Measurements from ENCODE around the gene PRDM15.

Gene PRDM15

DNA sequence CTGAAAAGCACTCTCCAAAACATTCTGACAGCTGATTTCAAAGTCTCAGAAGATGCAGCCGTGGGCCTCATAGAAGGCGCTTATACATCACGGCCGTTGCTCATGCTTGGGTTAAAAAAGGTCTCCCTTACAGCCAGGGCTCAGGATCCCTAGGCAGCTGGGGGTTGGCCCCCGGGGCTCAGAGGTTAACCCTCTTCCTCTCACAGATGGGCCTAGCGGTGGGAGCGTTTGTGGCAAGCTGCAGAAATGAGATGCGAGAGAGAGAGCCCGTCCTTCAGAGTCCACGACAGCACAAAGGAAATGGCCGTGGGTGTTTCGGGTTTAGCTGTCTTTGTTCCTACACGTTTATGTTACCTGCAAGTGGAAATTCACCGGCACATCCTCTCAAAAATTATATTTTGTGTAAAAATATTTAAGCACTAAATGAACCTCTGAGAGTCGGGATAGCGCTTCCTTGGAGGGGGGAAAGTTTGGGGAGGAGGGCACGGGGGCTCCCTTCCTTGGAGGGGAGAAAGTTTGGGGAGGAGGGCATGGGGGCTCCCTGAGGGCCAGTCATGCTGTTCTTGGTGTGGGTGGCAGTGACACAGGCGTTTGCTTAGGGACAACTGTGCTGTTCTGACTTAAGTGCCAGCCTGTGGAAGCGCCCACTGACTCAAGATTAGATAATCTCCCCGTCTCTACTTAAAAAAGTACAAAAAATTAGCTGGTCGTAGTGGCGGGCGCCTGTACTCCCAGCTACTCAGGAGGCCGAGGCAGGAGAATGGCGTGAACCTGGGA is 20.5 kb upstream of the PRDM15 start:
- peak; percentile 62 for DNase-seq
- Mint-ChIP-seq H3K27me3 (no peaks in the 10 kb centered on the region), H3K36me3 (ENCODE audit: low read depth) (peaks cover 19% of the 10 kb centered on the region), H3K27ac (peak overlapping the region; percentile 92), H3K4me1 (ENCODE audit: low read depth) (peaks cover 45% of the 10 kb centered on the region), H3K4me3 (peak overlapping the region; percentile 51), H3K9me3 (no peaks in the 10 kb centered on the region)

DNA sequence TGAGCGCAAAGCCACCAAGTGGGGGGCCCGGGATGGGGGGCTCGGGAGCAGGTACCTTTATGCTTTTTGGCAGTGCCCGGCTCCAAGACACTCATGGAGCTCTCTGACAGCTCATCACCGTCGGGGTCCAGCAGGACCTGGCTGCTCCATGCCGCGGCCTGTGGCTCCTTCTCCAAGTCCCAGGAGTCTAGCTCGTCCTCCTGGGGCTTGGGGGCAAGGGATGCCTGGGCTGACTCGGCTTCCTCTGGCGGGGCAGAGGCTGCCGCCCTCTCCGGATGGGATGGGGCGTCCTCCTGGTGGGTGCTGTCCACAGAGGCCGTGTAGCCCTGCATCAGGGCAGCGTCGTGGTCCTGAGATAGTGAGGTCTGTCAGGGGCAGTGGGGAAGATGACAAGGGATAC is 19.9 kb upstream of the PRDM15 start:
- H3K9me3 Mint-ChIP-seq, result no peaks in the 10 kb centered on the region
- peaks cover 45% of the 10 kb centered on the region for H3K4me1 Mint-ChIP-seq (ENCODE audit: low read depth)
- peaks cover 19% of the 10 kb centered on the region for H3K36me3 Mint-ChIP-seq (ENCODE audit: low read depth)
- no peak for DNase-seq
- H3K27me3 Mint-ChIP-seq, result no peaks in the 10 kb centered on the region
- H3K4me3 Mint-ChIP-seq, result no peak overlapping the region
- H3K27ac Mint-ChIP-seq, result peak overlapping the region; percentile 92

DNA sequence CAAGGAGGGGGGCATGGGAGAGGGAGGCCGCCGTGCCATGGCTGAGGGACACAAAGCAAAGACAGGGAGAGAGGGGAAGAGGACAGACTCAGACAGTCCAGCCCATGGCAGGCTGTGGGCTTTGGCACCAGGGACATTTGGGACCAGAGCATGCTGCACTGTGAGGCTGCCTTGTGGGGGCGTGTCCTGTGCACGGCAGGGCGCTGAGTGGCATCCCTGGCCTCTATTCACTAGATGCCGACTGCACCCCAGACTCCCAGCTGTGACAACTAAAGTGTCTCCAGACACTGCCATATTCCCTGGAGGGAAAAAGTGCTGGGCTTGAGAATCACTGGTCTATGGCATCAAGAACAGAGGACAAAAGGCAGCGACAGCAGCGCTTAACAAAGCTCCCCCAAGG is 18.6 kb upstream of the PRDM15 start:
- Mint-ChIP-seq H3K4me1 (ENCODE audit: low read depth) (peaks cover 45% of the 10 kb centered on the region), H3K36me3 (ENCODE audit: low read depth) (peaks cover 18% of the 10 kb centered on the region), H3K27ac (no peak overlapping the region), H3K4me3 (no peak overlapping the region), H3K9me3 (no peaks in the 10 kb centered on the region), H3K27me3 (no peaks in the 10 kb centered on the region)
- DNase-seq, result no peak

DNA sequence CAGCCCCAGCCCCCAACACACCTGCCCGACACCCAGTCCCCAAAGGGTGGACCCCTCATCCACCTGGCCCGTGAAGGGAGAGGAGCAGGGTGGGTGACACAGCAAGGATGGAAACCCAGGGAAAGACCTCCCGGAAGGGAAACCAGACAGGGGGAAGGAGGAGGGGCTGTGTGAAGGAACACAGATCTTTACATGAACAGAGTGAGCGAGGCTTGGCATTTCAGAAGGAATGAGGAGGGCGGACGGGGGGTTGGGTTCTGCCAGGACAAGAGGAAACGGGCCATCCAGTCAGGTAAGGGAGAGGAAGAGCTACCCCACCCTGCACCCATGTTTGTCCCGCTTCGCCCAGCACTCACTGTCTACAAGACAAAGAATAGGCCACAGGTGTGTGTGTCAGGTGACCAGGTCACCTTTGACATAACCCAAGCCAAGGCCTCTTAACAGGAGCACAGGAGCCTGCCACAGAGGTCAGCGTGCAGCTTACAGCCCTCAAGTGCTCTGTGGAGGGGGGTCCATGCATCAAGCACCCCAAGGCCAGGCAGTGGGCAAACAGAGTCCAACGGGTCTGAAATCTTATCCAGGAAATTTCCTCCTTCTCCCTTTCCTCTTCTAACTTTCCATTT is 18.0 kb upstream of the PRDM15 start:
- Mint-ChIP-seq H3K27me3 (no peaks in the 10 kb centered on the region), H3K36me3 (ENCODE audit: low read depth) (peaks cover 18% of the 10 kb centered on the region), H3K9me3 (no peaks in the 10 kb centered on the region), H3K27ac (no peak overlapping the region), H3K4me1 (ENCODE audit: low read depth) (peaks cover 45% of the 10 kb centered on the region), H3K4me3 (no peak overlapping the region)
- no peak for DNase-seq

DNA sequence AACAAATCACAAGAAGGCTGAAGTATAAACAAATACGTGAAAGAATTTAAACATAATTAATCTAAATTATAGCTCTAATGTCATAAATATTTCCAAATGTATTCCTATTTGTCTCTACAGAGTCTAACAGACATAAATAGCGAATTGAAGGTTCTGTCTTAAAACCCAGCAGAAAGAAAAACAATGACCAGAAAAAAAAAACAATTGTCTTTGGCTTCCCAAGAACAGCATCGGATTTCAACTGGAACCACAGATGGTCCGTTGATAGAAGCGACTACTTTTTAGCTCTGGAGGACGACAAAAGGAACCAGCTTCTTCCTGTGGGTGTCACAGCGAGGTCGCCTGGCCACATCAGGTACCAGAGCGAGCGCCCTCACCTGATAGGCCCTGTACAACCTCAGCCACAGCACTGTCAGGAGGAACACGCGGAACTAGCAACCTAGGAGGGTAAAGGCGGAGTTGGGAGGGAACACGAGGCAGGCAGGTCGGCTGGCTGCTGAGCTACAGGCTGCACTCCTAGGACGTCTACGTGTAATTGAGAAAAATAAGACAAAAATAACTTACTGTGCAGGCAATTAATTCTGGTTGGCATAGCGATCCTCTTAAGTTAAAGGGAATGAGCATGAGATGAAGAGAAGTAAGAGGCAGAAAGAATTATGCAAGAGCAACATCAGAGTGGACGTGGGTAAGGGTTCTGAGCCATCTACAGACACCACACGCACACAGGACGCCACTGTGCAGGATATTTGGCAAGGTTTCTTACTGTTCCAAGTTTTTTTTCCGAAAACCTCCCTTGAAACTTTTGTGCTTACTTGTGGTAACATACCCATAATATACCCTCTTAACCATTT is 16.7 kb upstream of the PRDM15 start:
- Mint-ChIP-seq H3K4me1 (ENCODE audit: low read depth) (peaks cover 35% of the 10 kb centered on the region), H3K9me3 (no peaks in the 10 kb centered on the region), H3K27me3 (no peaks in the 10 kb centered on the region), H3K27ac (peak overlapping the region; percentile 51), H3K36me3 (ENCODE audit: low read depth) (peaks cover 6% of the 10 kb centered on the region), H3K4me3 (no peak overlapping the region)
- peak; percentile 59 for DNase-seq

DNA sequence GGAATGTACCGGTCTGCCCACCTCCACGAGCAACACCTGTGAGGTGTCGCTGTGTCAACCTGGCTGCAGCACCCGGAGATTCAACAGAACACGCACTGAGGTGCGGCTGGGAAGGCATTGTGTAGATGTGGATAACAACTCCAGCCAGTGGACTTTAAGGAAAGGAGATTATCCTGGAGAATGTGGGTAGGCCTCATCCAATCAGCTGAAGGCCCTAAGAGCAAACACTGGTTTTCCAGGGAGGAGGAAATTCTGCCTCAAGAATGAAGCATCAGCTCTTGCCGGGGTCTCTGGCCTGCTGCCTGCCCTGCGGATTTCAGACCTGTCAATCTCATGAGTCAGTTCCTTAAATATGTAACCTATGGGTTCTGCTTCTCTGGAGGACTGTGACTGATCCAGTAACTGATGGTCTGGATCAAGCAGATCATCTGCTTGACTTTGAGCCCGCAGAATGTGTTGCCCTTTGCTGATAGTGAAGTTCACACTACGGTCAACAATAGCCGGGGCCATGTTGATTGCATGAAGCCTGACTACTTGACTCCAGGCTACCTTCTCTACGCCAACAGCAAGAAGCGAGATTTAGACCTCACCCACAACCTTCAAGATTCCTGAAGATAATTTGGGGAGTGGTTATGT is 15.9 kb upstream of the PRDM15 start:
- Mint-ChIP-seq H3K4me3 (no peak overlapping the region), H3K9me3 (no peaks in the 10 kb centered on the region), H3K27me3 (no peaks in the 10 kb centered on the region), H3K27ac (no peak overlapping the region), H3K4me1 (ENCODE audit: low read depth) (peaks cover 28% of the 10 kb centered on the region), H3K36me3 (ENCODE audit: low read depth) (peaks cover 4% of the 10 kb centered on the region)
- DNase-seq, result no peak

DNA sequence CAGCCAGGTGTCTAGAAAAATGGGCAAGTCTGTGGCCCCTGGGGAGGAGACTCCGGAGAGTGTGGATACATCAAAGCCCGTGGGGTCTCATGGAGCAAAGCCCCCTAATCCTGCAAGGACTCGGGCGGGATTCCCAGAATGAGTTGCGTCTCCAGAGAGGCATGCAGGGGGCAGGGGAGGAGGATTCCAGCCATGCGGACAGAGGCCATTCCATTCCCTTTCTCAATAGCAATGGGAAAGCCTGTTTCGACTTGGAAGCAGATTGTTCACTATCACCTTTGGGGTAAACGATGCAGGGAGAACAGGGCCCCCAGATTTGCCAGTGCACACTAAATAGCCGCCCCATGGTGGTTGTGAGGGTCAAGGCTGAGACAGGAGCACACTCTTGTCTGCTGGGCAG is 15.4 kb upstream of the PRDM15 start:
- Mint-ChIP-seq H3K9me3 (no peaks in the 10 kb centered on the region), H3K36me3 (ENCODE audit: low read depth) (peaks cover 4% of the 10 kb centered on the region), H3K27me3 (no peaks in the 10 kb centered on the region), H3K4me1 (ENCODE audit: low read depth) (peaks cover 23% of the 10 kb centered on the region), H3K4me3 (no peak overlapping the region), H3K27ac (no peak overlapping the region)
- DNase-seq, result no peak

DNA sequence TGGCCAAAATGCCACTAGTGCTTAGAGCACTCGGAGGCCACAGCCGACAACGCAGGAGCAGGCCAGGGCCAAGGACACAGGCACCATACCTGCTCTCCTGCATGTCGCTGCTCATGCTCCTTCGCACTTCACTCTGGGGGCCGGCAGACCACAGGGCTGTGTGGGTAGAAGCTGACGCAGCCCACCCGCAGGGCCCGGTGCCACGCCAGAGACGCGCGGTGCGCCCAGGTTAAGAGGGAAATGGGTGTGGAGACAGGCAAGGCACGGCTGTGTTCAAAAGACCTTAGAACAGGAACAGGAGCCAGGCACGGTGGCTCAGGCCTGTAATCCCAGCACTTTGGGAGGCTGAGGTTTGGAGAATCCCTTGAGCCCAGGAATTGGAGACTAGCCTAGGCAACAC is 13.6 kb upstream of the PRDM15 start:
- Mint-ChIP-seq H3K27me3 (no peaks in the 10 kb centered on the region), H3K4me1 (ENCODE audit: low read depth) (peaks cover 13% of the 10 kb centered on the region), H3K27ac (no peak overlapping the region), H3K4me3 (no peak overlapping the region), H3K9me3 (no peaks in the 10 kb centered on the region), H3K36me3 (ENCODE audit: low read depth) (no peaks in the 10 kb centered on the region)
- DNase-seq, result no peak

DNA sequence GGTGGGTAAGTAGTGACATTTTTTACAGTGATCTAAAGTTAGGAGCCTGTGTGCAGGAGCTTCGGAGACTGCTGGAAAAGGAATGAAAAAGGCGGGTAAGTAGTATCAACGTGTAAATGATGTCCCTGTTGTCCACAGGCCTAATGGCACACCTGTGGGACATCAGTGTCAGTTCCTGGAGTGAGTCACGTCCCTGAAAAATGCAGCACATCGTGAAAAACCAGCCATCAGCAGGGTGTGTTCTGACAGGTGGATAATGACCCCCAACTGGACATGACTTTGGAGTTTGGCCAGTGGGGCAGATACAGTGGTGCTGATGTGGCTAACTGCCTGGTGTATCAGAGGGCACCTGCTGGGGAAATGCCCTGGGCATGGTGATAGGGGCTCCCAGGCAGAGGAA is 12.0 kb upstream of the PRDM15 start:
- H3K36me3 Mint-ChIP-seq (ENCODE audit: low read depth), result no peaks in the 10 kb centered on the region
- H3K27ac Mint-ChIP-seq, result no peak overlapping the region
- H3K27me3 Mint-ChIP-seq, result no peaks in the 10 kb centered on the region
- H3K9me3 Mint-ChIP-seq, result no peaks in the 10 kb centered on the region
- no peak for DNase-seq
- H3K4me1 Mint-ChIP-seq (ENCODE audit: low read depth), result peaks cover 7% of the 10 kb centered on the region
- H3K4me3 Mint-ChIP-seq, result no peak overlapping the region

DNA sequence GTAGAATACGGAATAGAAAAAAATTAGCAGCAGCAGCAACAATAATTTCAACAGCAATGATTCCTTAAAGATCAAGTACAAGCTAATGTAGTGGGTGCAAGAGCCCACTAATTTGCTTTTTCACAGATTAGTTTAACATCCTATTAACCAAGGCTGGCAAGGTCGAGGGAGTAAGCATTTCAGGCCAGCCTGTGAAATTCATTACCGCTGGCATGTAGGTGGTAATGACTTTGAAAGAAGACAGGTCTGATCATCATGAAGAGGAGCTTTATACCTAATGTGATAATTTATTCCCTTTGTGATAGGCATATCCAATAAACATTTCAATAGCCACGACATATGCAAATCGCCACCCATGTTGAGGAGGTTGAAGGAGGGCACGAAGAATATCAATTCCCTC is 11.2 kb upstream of the PRDM15 start:
- Mint-ChIP-seq H3K9me3 (no peaks in the 10 kb centered on the region), H3K4me3 (no peak overlapping the region), H3K27ac (no peak overlapping the region)

DNA sequence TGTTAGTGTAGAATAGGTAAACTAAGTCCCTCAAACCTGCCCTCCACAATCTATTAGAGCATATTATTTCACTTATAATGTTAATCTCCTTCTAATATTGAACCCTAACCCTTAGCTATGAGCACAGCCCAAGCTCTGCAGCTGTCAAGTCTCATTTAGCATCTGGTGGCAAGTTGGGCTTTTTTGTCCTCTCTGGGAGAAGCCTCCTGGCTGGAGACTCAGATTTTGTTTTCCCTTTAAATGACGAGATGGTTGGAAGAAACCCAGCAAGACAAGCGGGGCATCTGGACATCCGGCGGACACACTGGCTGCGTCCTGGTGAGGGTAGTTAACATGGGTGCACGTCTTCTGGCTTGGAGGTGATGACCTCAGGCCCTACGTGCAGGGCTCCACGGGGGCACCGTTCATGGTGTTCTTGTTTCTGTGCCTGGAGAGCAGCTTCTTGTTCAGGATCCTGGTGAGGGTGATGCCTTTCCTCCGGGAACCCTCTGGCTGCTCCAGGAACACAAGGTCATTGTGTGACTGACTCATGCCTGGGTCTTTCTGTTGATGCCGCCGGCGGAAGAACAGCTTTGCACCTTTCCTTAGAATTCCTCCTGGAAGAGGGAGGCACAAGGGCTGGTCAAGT is 9.7 kb upstream of the PRDM15 start:
- Mint-ChIP-seq H3K27ac (no peak overlapping the region), H3K4me3 (no peak overlapping the region), H3K4me1 (ENCODE audit: low read depth) (peaks cover 1% of the 10 kb centered on the region), H3K27me3 (no peaks in the 10 kb centered on the region), H3K9me3 (no peaks in the 10 kb centered on the region), H3K36me3 (ENCODE audit: low read depth) (no peaks in the 10 kb centered on the region)
- no peak for DNase-seq

More for the DNA sequence above, 11.2 kb upstream of the PRDM15 start:
- no peaks in the 10 kb centered on the region for H3K27me3 Mint-ChIP-seq
- DNase-seq, result no peak
- no peaks in the 10 kb centered on the region for H3K36me3 Mint-ChIP-seq (ENCODE audit: low read depth)
- H3K4me1 Mint-ChIP-seq (ENCODE audit: low read depth), result peaks cover 2% of the 10 kb centered on the region

DNA sequence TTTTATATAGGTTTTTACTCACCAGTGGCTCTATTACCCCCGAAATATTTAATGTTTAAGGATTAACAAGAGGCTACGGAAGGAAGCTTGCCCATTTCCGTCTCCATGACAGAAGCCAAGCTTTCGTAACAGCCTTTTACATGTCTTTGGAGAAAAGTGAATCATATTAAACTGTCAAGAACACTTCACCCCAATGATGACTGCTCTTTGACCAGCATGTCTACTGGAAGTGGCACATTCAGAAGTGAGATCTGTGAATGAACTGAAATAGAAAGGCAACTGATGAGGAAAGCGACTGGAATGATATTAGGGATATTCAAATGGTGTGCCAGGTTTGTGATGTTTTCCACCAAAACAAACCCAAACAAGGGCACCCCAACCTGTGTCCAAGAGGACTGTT is 8.5 kb upstream of the PRDM15 start:
- Mint-ChIP-seq H3K27ac (no peak overlapping the region), H3K36me3 (ENCODE audit: low read depth) (no peaks in the 10 kb centered on the region), H3K9me3 (no peaks in the 10 kb centered on the region), H3K4me1 (ENCODE audit: low read depth) (peaks cover 1% of the 10 kb centered on the region), H3K4me3 (no peak overlapping the region), H3K27me3 (no peaks in the 10 kb centered on the region)
- no peak for DNase-seq

DNA sequence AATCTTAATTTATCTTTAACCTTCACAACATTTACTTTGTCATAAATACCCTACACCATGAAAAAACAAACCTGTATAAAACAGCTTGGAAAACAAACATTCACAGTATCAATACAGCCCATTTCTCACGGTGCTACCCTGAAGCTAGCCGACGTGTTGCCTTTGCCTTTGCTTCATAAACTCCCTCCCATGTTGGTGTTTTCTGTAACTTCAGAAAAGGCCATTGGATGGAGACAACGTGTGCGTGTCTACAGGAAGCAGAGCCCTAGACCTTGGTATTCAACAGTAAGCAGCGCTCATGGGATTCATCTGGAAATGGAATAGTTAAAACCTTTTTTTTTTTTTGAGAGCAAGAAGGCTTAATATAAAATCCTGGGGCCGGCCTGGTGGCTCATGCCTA is 7.2 kb upstream of the PRDM15 start:
- no peaks in the 10 kb centered on the region for H3K36me3 Mint-ChIP-seq (ENCODE audit: low read depth)
- no peak overlapping the region for H3K4me3 Mint-ChIP-seq
- H3K27me3 Mint-ChIP-seq, result no peaks in the 10 kb centered on the region
- no peak overlapping the region for H3K27ac Mint-ChIP-seq
- peaks cover 1% of the 10 kb centered on the region for H3K4me1 Mint-ChIP-seq (ENCODE audit: low read depth)
- DNase-seq, result no peak
- H3K9me3 Mint-ChIP-seq, result no peaks in the 10 kb centered on the region

DNA sequence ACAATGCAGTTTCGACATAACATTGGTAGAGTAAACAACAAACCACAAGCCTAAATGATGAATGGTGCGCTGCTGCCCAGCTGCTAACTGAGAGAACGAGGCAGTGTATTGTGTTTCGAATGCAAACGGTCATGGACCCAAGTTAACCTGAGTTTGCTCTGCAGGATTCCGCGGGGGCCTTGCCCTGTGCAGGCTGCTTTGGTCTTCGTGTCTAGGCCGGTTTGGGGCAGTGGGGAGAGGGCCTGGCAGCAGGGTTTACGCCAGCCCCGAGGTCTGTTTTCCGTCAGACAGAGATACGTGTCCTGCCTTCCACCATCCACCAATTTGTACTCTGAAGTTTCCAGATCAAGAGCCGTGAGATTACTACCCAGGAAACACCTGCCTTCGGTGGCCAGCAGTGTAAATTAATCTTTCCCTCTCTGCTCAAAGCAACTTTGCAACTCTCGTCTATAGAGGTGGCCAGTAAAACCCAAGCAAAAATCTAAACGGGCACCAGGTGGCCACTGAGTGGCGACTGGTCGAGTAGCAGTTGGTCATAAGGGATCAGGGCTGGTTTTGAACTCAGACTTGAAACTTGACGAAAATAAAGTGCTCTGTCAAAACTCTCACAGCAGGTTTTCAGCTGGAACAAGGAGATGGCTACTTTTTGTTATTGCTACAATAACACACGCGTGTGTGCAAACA is 6.3 kb upstream of the PRDM15 start:
- H3K36me3 Mint-ChIP-seq (ENCODE audit: low read depth), result no peaks in the 10 kb centered on the region
- no peak overlapping the region for H3K4me3 Mint-ChIP-seq
- H3K27ac Mint-ChIP-seq, result no peak overlapping the region
- H3K9me3 Mint-ChIP-seq, result no peaks in the 10 kb centered on the region
- DNase-seq, result no peak
- H3K27me3 Mint-ChIP-seq, result no peaks in the 10 kb centered on the region
- peaks cover 1% of the 10 kb centered on the region for H3K4me1 Mint-ChIP-seq (ENCODE audit: low read depth)
